Prostate gland (tissue), 1 donor: ENCODE results near the gene KIR2DL1.
"Not testable (repeated sequence)": the region's sequence is repeated elsewhere in the genome, so short reads cannot be mapped to it uniquely, and the experiment has no call there.

ENCODE experiments used
- POLR2A ChIP-seq: fragments of 450-650 bp; IDR thresholded peaks from one replicate; pipeline ENCODE4 v1.6.1; 2016; ENCODE audit warnings: antibody characterized with exemption, mild to moderate bottlenecking
- POLR2AphosphoS5 ChIP-seq: sonication (generic); formaldehyde crosslinking; IDR thresholded peaks from one replicate; pipeline ENCODE4 v1.6.1; 2017; ENCODE audit warnings: antibody characterized with exemption

DNA sequence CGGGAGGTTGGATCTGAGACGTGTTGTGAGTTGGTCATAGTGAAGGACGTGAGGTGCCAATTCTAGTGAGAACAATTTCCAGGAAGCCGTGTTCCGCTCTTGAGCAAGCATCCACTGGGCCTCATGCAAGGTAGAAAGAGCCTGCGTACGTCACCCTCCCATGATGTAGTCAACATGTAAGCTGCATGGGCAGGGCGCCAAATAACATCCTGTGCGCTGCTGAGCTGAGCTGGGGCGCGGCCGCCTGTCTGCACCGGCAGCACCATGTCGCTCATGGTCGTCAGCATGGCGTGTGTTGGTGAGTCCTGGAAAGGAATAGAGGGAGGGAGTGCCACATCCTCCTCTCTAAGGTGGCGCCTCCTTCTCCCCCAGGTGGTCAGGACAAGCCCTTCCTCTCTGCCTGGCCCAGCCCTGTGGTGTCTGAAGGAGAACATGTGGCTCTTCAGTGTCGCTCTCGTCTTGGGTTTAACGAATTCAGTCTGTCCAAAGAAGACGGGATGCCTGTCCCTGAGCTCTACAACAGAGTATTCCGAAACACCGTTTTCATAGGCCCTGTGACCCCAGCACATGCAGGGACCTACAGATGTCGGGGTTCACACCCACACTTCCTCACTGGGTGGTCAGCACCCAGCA lies 16.6 kb downstream of the KIR2DL1 start:
- TF ChIP-seq POLR2A, POLR2AphosphoS5: not testable (repeated sequence)
